ENCODE data around the gene ZNF48. TPM values are rescaled to one million over a fixed set of nuclear protein-coding genes. Genes with fewer than 3 reads are reported as not detected.

The ZNF48 gene
- polyA plus RNA-seq, 1 donor (not counting 4 experiments of a cell fraction or from before 2014, with no cell fraction given) = 4.3 TPM

- FAIRE-seq = no peak
- H3K79me2 ChIP-seq (ENCODE audit: control insufficient read depth, insufficient read depth, low read length) = peaks cover 50% of the 10 kb centered on the region
Measured at GRCh38 chr16:30369938-30370455, 25.2 kb upstream of the ZNF48 start.

GRCh38 chr16:30370456-30371247 is 24.6 kb upstream of the ZNF48 start, which contains the start of gene TBC1D10B:
Gene TBC1D10B (minus strand): TSS chr16:30370494. CDS start chr16:30370183, 311 bp downstream.
- TF ChIP-seq CTCF (optimal IDR thresholded peaks at IDR 0.05 in 1 of 3, IDR thresholded peaks at IDR 0.05 in 1 of 3, conservative IDR thresholded peaks at IDR 0.05 in 1 of 3; ENCODE audit: extremely low read depth in 1 of 3, insufficient read depth in 2 of 3, low read length in 3 of 3) (peak in 2 of 3 experiments; percentile 16 to 37), EZH2 (IDR thresholded peaks at IDR 0.05; ENCODE audit: low read length) (no peak)
- Histone ChIP-seq H3K27ac (ENCODE audit: control insufficient read depth, insufficient read depth, low read length) (peak within 1 kb of the TSS; percentile 73), H4K20me1 (ENCODE audit: control insufficient read depth, extremely low read depth, insufficient read depth, low read length) (peaks cover 12% of the 10 kb centered on the region), H2AFZ (ENCODE audit: control insufficient read depth, low read length) (peak within 1 kb of the TSS; percentile 78), H3K27me3 (ENCODE audit: control insufficient read depth, extremely low read depth, insufficient read depth, low read length) (no peaks in the 10 kb centered on the region), H3K36me3 (ENCODE audit: control insufficient read depth in 2 of 2, extremely low read depth in 1 of 2, insufficient read depth in 2 of 2, low read length in 2 of 2) (peaks cover 0 to 10% of the 10 kb centered on the region in 2 experiments), H3K9me1 (ENCODE audit: control insufficient read depth, extremely low read depth, insufficient read depth, low read length) (peaks cover 3% of the 10 kb centered on the region), H3K9ac (ENCODE audit: control insufficient read depth, extremely low read depth, insufficient read depth, low read length) (peak within 1 kb of the TSS; percentile 80), H3K9me3 (ENCODE audit: control insufficient read depth, low read depth, low read length) (no peaks in the 10 kb centered on the region), H3K4me2 (ENCODE audit: control insufficient read depth, extremely low read depth, insufficient read depth, low read depth, low read length) (peak within 1 kb of the TSS; percentile 95), H3K79me2 (ENCODE audit: control insufficient read depth, insufficient read depth, low read length) (peaks cover 43% of the 10 kb centered on the region), H3K4me3 (ENCODE audit: control insufficient read depth in 2 of 3, extremely low read depth in 1 of 3, insufficient read depth in 2 of 3, low read depth in 1 of 3, low read length in 3 of 3) (peak within 1 kb of the TSS; percentile 74 to 97 (median 82)), H3K4me1 (ENCODE audit: control insufficient read depth, extremely low read depth, insufficient read depth, low read length) (peaks cover 25% of the 10 kb centered on the region)
- peak; percentile 98 for FAIRE-seq
- DNase-seq (ENCODE audit: low read depth, low spot score) = peak; percentile 99
- dilution Hi-C loops (cut with MboI; ENCODE audit: extremely low pct_ligation_motif_present, low sequenced_read_pairs) = no loop called here

More at GRCh38 chr16:30369938-30370455, 25.2 kb upstream of the ZNF48 start:
- Histone ChIP-seq H4K20me1 (ENCODE audit: control insufficient read depth, extremely low read depth, insufficient read depth, low read length) (peaks cover 12% of the 10 kb centered on the region), H3K4me1 (ENCODE audit: control insufficient read depth, extremely low read depth, insufficient read depth, low read length) (peaks cover 25% of the 10 kb centered on the region), H3K27ac (ENCODE audit: control insufficient read depth, insufficient read depth, low read length) (peak overlapping the region; percentile 31), H3K9ac (ENCODE audit: control insufficient read depth, extremely low read depth, insufficient read depth, low read length) (peak overlapping the region; percentile 80), H3K36me3 (ENCODE audit: control insufficient read depth in 2 of 2, extremely low read depth in 1 of 2, insufficient read depth in 2 of 2, low read length in 2 of 2) (peaks cover 0 to 16% of the 10 kb centered on the region in 2 experiments), H3K4me3 (ENCODE audit: control insufficient read depth in 2 of 3, extremely low read depth in 1 of 3, insufficient read depth in 2 of 3, low read depth in 1 of 3, low read length in 3 of 3) (peak overlapping the region; percentile 74 to 97 (median 82)), H3K9me1 (ENCODE audit: control insufficient read depth, extremely low read depth, insufficient read depth, low read length) (peaks cover 3% of the 10 kb centered on the region), H3K27me3 (ENCODE audit: control insufficient read depth, extremely low read depth, insufficient read depth, low read length) (no peaks in the 10 kb centered on the region), H2AFZ (ENCODE audit: control insufficient read depth, low read length) (no peak overlapping the region), H3K9me3 (ENCODE audit: control insufficient read depth, low read depth, low read length) (no peaks in the 10 kb centered on the region), H3K4me2 (ENCODE audit: control insufficient read depth, extremely low read depth, insufficient read depth, low read depth, low read length) (peak overlapping the region; percentile 95)
- no peak for TF ChIP-seq CTCF (optimal IDR thresholded peaks at IDR 0.05 in 1 of 3, IDR thresholded peaks at IDR 0.05 in 1 of 3, conservative IDR thresholded peaks at IDR 0.05 in 1 of 3; ENCODE audit: extremely low read depth in 1 of 3, insufficient read depth in 2 of 3, low read length in 3 of 3)
- no peak for TF ChIP-seq EZH2 (IDR thresholded peaks at IDR 0.05; ENCODE audit: low read length)
- dilution Hi-C loops (cut with MboI; ENCODE audit: extremely low pct_ligation_motif_present, low sequenced_read_pairs) = no loop called here
- no peak for DNase-seq (ENCODE audit: low read depth, low spot score)
